Heart right ventricle (tissue), 16 donors: ENCODE data around the gene WNT1. TPM values are rescaled to one million over a fixed set of nuclear protein-coding genes. Genes with fewer than 3 reads are reported as not detected.

Source experiments
- ATAC-seq, 8 donors: fragments of 200-7000 bp; cut with Tn5 transposase; one replicate each; pipeline ENCODE4 v1.9.1; 2020; ENCODE audit warnings: mild to moderate bottlenecking in 8 of 8, moderate library complexity in 8 of 8, moderate number of reproducible peaks in 1 of 8
- DNase-seq, 2 donors: peaks; one replicate each; pipeline ENCODE4 v3.0.0-alpha.2; 2020
- H3K27ac ChIP-seq, 10 donors: fragments of 200-600 bp; sonication (generic) in 2 of 10; one replicate each; pipeline versions ENCODE4 v1.5.0 to v1.8.0; 2020 to 2022; ENCODE audit warnings: mild to moderate bottlenecking in 3 of 10
- H3K27me3 ChIP-seq, 7 donors: fragments of 200-600 bp; one replicate each; pipeline ENCODE4 v1.8.0; 2021 to 2022; ENCODE audit warnings: mild to moderate bottlenecking in 2 of 7
- H3K36me3 ChIP-seq, 9 donors: fragments of 200-600 bp; sonication (generic) in 1 of 9; one replicate each; pipeline versions ENCODE4 v1.5.0 to v1.8.0; 2020 to 2022; ENCODE audit warnings: mild to moderate bottlenecking in 2 of 9
- H3K4me1 ChIP-seq, 9 donors: fragments of 200-600 bp; sonication (generic) in 1 of 9; one replicate each; pipeline versions ENCODE4 v1.5.0 to v1.8.0; 2020 to 2022; ENCODE audit warnings: mild to moderate bottlenecking in 4 of 9
- H3K4me3 ChIP-seq, 10 donors: fragments of 200-600 bp; sonication (generic) in 2 of 10; one replicate each; pipeline versions ENCODE4 v1.5.0 to v1.8.0; 2020 to 2022; ENCODE audit warnings: mild to moderate bottlenecking in 7 of 10, moderate library complexity in 2 of 10
- H3K9me3 ChIP-seq, 11 donors: fragments of 200-600 bp in 10 of 11; sonication (generic) in 2 of 11; one replicate each; pipeline versions ENCODE4 v1.5.0 to v1.8.0; 2013 to 2022; ENCODE audit warnings: mild to moderate bottlenecking in 2 of 11, control low read depth in 1 of 11, moderate library complexity in 1 of 11
- CTCF ChIP-seq, 9 donors: fragments of 200-600 bp; sonication (generic) in 2 of 9; IDR thresholded peaks; one replicate each; pipeline versions ENCODE4 v1.5.0 to v1.8.0; 2021 to 2022; ENCODE audit warnings: antibody characterized with exemption in 9 of 9, mild to moderate bottlenecking in 5 of 9, moderate library complexity in 1 of 9
- WGBS, 2 donors: extraction: QIAGEN DNeasy Blood & Tissue Kit; methylation state at CpG; one replicate each; pipeline ENCODE4 v1.1.7; 2013; ENCODE audit warnings: inconsistent platforms in 1 of 2; 5-methylcytosine and 5-hydroxymethylcytosine counted together
- intact Hi-C, 10 donors: fragments of 100-400 bp; cut with DNase I; formaldehyde crosslinking; loops; one replicate each; pipeline versions ENCODE4 v1.11.1 to v1.14.2; 2022
- polyA plus RNA-seq, 2 donors: library from polyadenylated mRNA; stranded (reverse); fragments of 200-250 nt; gene quantifications; one replicate each; pipeline ENCODE4 v1.2.3, GENCODE V29; 2013
- total RNA-seq, 10 donors: library from RNA; stranded (reverse); fragmentation: NEBNext Ultra II Directional in 3 of 10; extraction: Animal tissue kit (Norgen Biotek cat#: 25700) in 3 of 10; gene quantifications; one replicate each; pipeline versions ENCODE4 v1.2.1 to v1.2.4, GENCODE V29; 2021 to 2023
- donor health status: Arrhythmogenic right ventricular cardiomyopathy.
- donor health status: ischemic (EF 13 %, LVEDD 7.1; RV severe dilation, severe dysfunction).
- donor health status: healthy with polysubstance abuse.
- donor health status: DM: no; HTN: yes; CAD: no.
- donor health status: DM: no; HTN: no; CAD: no.
- donor health status: ischemic (EF 25% LVEDD 6.9; RV normal size, moderate dysfunction).
- donor health status: ischemic (EF 25% LVEDD 5.7; RV mildly dilated, moderate dysfunction).
- donor health status: healthy.
- donor health status: DM: yes; HTN: yes; CAD: no.
- donor health status: Ischemic cardiomyopathy.
- donor health status: ischemic (EF 35%, LVEDD 5.7; RV mildly dilated, moderate dysfunction).
- donor health status: nonischemic (EF 11% LVEDD 7.7; RV severe dilation, severe dysfunction).
- donor health status: DM: yes; HTN: yes; CAD: no.
- donor health status: PGD.
- donor health status: ischemic (EF 29% LVEDD 5.4; RV normal size, mild dysfunction).
- donor health status: nonischemic (EF 23%, LVEDD 6.1; RV moderate dilation, normal function).

Gene WNT1
- total and polyA plus RNA-seq, 12 donors, result not detected

DNA sequence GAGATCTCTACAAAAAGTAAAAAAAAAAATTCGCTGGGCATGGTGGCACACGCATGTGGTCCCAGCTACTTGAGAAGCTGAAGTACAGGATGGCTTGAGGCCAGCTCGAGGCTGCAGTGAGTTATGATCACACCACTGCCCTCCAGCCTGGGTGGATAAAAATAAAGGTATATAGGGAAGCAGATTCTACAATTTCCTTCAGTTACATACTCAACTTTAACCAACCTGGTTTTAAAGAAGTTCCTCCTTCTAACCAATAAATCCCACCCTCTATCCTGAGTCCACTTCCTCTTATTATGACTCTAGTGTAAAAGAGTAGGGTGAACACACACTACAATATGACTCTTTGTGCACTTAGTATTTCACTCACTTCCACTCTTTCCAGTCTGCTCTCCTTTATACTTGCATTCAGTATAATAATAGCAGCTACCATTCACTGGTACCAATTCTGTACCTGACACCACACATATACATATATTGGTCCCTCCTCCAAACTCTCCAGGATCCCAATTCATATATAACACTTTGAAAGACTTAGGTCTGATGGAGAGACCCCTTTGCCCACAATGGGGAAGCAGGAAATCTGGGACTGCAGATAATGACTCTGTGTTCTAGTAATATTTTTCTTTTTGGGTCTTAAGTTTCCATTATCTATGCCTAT lies 23.2 kb upstream of the WNT1 start:
- DNase-seq, result no peak

DNA sequence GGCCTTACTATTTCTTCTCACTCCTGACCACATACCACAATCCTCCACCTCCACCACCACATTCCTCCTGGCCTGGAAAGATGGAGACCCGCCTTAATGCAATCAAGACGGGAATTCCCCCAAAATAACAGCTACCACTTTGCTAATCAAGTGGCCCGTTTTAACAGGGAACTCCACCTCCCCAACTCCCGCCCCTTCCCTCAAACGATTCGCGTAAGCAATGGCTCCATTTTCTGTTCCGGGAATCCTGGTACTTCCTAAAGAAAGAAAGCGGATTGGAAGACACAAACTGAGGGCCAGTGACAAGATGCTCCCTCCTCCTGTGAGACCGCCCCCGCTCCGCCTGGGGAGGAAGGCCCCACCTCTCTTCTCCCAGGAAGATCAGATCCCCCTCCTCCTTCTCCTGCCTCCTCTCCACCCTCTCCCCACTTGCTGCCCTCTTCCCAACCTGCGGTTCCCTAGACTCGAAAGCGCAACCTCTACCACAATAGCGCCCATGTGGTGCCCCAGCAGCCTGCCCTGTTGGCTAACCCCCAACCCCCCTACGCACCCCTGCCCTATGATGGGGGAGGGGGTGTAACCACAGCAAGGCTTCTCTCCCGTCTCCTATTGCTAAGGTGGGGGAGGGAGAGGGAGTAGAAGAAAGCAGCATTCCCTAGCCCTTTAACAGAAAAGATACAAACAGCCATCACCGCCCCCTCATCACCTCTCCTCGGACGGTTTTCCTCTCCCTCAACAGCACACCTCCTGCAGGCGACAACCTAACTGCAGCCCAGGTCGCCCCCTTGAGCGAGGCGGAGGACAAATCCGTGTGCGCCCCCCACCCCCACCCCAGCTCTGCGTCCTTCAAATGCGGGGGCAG lies 21.6 kb upstream of the WNT1 start:
- intact Hi-C loops, result no loop called here
- no peaks in the 10 kb centered on the region for H3K9me3 ChIP-seq
- peak in 2 of 9 donors; percentile 7 to 11 for TF ChIP-seq CTCF (IDR thresholded peaks at IDR 0.05)
- H3K27ac ChIP-seq, result peak overlapping the region; percentile 17 to 93 (median 88)
- H3K4me3 ChIP-seq, result peak overlapping the region; percentile 74 to 98 (median 95)
- WGBS, 2 donors, result 1 to 2% methylated on average over 28 of the region's 29 CpGs
- ATAC-seq (peak; percentile 87 to 96 (median 91)), DNase-seq (peak; percentile 80 to 88)
- peaks cover 0 to 22% (median 3%) of the 10 kb centered on the region in 9 donors for H3K36me3 ChIP-seq
- H3K4me1 ChIP-seq, result peaks cover 5 to 37% (median 27%) of the 10 kb centered on the region in 9 donors
- H3K27me3 ChIP-seq, result peaks cover 0 to 8% (median 0%) of the 10 kb centered on the region in 7 donors

More for the DNA sequence above, 23.2 kb upstream of the WNT1 start:
- Histone ChIP-seq H3K36me3 (peaks cover 0 to 29% (median 3%) of the 10 kb centered on the region in 9 donors), H3K27ac (peak overlapping the region in 3 of 10 donors; percentile 18 to 93 (median 92)), H3K9me3 (no peaks in the 10 kb centered on the region), H3K4me1 (peaks cover 5 to 37% (median 27%) of the 10 kb centered on the region in 9 donors), H3K4me3 (no peak overlapping the region), H3K27me3 (no peaks in the 10 kb centered on the region)
- no peak for ATAC-seq
- no peak for TF ChIP-seq CTCF (IDR thresholded peaks at IDR 0.05)
- intact Hi-C loops, result no loop called here
- 40 to 75% methylated on average over 3 of the region's 3 CpGs for WGBS, 2 donors

DNA sequence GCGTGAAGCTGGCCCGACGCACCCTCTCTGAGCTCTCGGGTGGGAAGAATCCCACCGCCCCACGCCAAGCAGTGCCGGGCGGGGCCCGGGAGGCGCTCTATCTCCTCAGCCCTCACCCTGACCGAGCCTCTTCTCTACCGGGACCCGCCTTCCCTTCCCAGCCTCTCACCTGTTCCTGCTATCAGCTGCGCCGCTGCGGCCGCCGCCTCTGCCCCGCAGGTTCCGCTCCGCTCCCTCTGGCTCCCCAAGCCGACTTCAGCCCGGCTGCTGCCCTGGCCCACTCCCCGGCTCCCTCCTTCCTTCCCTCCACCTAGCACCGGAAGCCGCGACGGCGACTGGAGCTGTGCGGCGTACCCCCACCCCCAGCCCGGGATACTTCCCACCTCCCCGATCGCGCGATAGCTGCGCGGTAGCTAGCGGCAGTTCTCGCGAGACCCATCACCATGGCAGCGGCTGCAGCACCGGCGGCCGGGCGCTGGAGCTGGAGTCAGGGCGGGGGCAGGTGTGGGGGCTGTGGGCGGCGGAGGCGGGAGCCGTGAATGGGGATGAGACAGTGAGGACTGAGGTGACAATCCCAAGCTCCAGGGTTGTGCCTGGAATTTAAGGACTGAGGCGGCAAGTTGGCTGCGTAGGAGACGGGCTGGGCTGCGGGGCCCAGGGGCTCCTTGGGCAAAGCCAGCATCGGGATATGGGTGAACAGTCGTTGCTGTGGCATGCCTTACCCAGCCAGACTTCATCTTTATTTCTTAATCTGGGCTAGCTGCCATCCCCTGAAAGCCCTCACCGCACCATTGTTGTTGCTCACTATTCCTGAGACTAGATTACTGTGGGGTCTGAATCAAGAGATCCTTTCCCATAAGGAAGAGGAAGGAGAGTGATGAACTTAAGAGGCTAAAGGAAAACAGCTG lies 20.7 kb upstream of the WNT1 start, which contains the start of gene ARF3:
Gene ARF3, minus strand, starts transcription at position 347 of the 908 bp plus-strand sequence. CDS start 16,392 bp downstream, outside the sequence.
- no peaks in the 10 kb centered on the region for H3K9me3 ChIP-seq
- DNase-seq (peak; percentile 94 to 96), ATAC-seq (peak; percentile 95 to 97 (median 96))

More for the DNA sequence above, 20.7 kb upstream of the WNT1 start, which contains the start of gene ARF3:
- 1% methylated on average over 53 to 58 of the region's 58 CpGs for WGBS, 2 donors
- Histone ChIP-seq H3K4me1 (peaks cover 5 to 37% (median 27%) of the 10 kb centered on the region in 9 donors), H3K27ac (peak within 1 kb of the TSS; percentile 17 to 93 (median 88)), H3K27me3 (peaks cover 0 to 8% (median 0%) of the 10 kb centered on the region in 7 donors), H3K36me3 (peaks cover 0 to 18% (median 3%) of the 10 kb centered on the region in 9 donors), H3K4me3 (peak within 1 kb of the TSS; percentile 74 to 98 (median 95))
- intact Hi-C loops, result no loop called here
- no peak for TF ChIP-seq CTCF (IDR thresholded peaks at IDR 0.05)
